Liver (tissue), 9 donors: ENCODE results near the gene CLCN4. TPM values are rescaled to one million over a fixed set of nuclear protein-coding genes. Genes with fewer than 3 reads are reported as not detected.

Source experiments
- DNase-seq: peaks from one replicate; pipeline ENCODE4 v3.0.0-alpha.2; 2017; ENCODE audit warnings: low spot score
- H3K27ac ChIP-seq, 2 donors: one replicate each; pipeline ENCODE4 v1.7.0; 2013; ENCODE audit warnings: inconsistent platforms in 2 of 2, low read length in 2 of 2, control low read depth in 1 of 2, low read depth in 1 of 2, mild to moderate bottlenecking in 1 of 2
- H3K27me3 ChIP-seq, 4 donors: one replicate each; pipeline versions ENCODE4 v1.6.1 to v1.7.0; 2013; ENCODE audit warnings: low read length in 3 of 4, inconsistent platforms in 1 of 4, mild to moderate bottlenecking in 1 of 4, moderate library complexity in 1 of 4; ENCODE audit not compliant: control insufficient read depth in 4 of 4, insufficient read depth in 4 of 4
- H3K36me3 ChIP-seq, 4 donors: one replicate each; pipeline versions ENCODE4 v1.6.1 to v1.7.0; 2013; ENCODE audit warnings: low read length in 3 of 4, mild to moderate bottlenecking in 3 of 4, low read depth in 1 of 4, moderate library complexity in 1 of 4; ENCODE audit not compliant: control insufficient read depth in 4 of 4, insufficient read depth in 3 of 4
- H3K4me1 ChIP-seq, 4 donors: one replicate each; pipeline versions ENCODE4 v1.6.1 to v1.7.0; 2013; ENCODE audit warnings: low read length in 3 of 4, mild to moderate bottlenecking in 3 of 4, moderate library complexity in 1 of 4; ENCODE audit not compliant: control insufficient read depth in 4 of 4, insufficient read depth in 4 of 4
- H3K4me3 ChIP-seq, 3 donors: one replicate each; pipeline versions ENCODE4 v1.6.1 to v1.7.0; 2013; ENCODE audit warnings: low read length in 3 of 3, control low read depth in 1 of 3, low read depth in 1 of 3, mild to moderate bottlenecking in 1 of 3
- H3K9ac ChIP-seq, 2 donors: one replicate each; pipeline ENCODE4 v1.7.0; 2013; ENCODE audit warnings: low read length in 2 of 2, mild to moderate bottlenecking in 2 of 2, moderate library complexity in 2 of 2, control low read depth in 1 of 2, low read depth in 1 of 2
- H3K9me3 ChIP-seq, 4 donors: one replicate each; pipeline versions ENCODE4 v1.6.1 to v1.7.0; 2013; ENCODE audit warnings: low read length in 3 of 4; ENCODE audit not compliant: control insufficient read depth in 4 of 4
- EGR1 ChIP-seq, 2 donors: IDR thresholded peaks; 2 replicates each; pipeline ENCODE4 v1.6.1; 2016 to 2018; ENCODE audit warnings: antibody characterized with exemption in 2 of 2, low read depth in 2 of 2
- FOXA1 ChIP-seq: IDR thresholded peaks from 2 replicates; pipeline ENCODE4 v1.6.1; 2016; ENCODE audit warnings: antibody characterized with exemption
- FOXA2 ChIP-seq: IDR thresholded peaks from 2 replicates; pipeline ENCODE4 v1.6.1; 2016; ENCODE audit warnings: antibody characterized with exemption
- GABPA ChIP-seq, 2 donors: IDR thresholded peaks in 1 of 2; conservative IDR thresholded peaks in 1 of 2; 2 replicates each; pipeline ENCODE4 v1.6.1; 2016; ENCODE audit warnings: antibody characterized with exemption in 2 of 2, mild to moderate bottlenecking in 1 of 2, moderate library complexity in 1 of 2
- HNF4A ChIP-seq, 2 donors: conservative IDR thresholded peaks; 2 replicates each; pipeline ENCODE4 v1.6.1; 2016; ENCODE audit warnings: antibody characterized with exemption in 2 of 2, mild to moderate bottlenecking in 2 of 2
- HNF4G ChIP-seq: IDR thresholded peaks from 2 replicates; pipeline ENCODE4 v1.6.1; 2016; ENCODE audit warnings: antibody characterized with exemption
- JUND ChIP-seq, 2 donors: IDR thresholded peaks; 2 replicates each; pipeline ENCODE4 v1.6.1; 2016; ENCODE audit warnings: antibody characterized with exemption in 2 of 2
- NR2F2 ChIP-seq: IDR thresholded peaks from 2 replicates; pipeline ENCODE4 v1.6.1; 2016; ENCODE audit warnings: antibody characterized with exemption
- RAD21 ChIP-seq, 2 donors: IDR thresholded peaks; 2 replicates each; pipeline ENCODE4 v1.6.1; 2016; ENCODE audit warnings: antibody characterized with exemption in 2 of 2, mild to moderate bottlenecking in 2 of 2
- RXRA ChIP-seq, 2 donors: IDR thresholded peaks; 2 replicates each; pipeline ENCODE4 v1.6.1; 2017 to 2018; ENCODE audit warnings: antibody characterized with exemption in 2 of 2, mild to moderate bottlenecking in 1 of 2
- SP1 ChIP-seq: IDR thresholded peaks from 2 replicates; pipeline ENCODE4 v1.6.1; 2018; ENCODE audit warnings: antibody characterized with exemption, mild to moderate bottlenecking
- YY1 ChIP-seq: IDR thresholded peaks from 2 replicates; pipeline ENCODE4 v1.6.1; 2016; ENCODE audit warnings: antibody characterized with exemption, mild to moderate bottlenecking
- WGBS: extraction: QIAGEN DNeasy Blood & Tissue Kit; methylation state at CpG from one replicate; pipeline ENCODE4 v1.1.7; 2013; 5-methylcytosine and 5-hydroxymethylcytosine counted together
- polyA plus RNA-seq, 2 donors: library from polyadenylated mRNA; stranded (reverse) in 1 of 2; unstranded in 1 of 2; fragments of 200-250 nt in 1 of 2; fragments of >200 nt in 1 of 2; fragmentation: Nextera tagmentation in 1 of 2; extraction: Ambion mirVana in 1 of 2; gene quantifications; one replicate each; pipeline versions ENCODE4 v1.2.1 to v1.2.3, GENCODE V29; 2013 to 2015
- total RNA-seq, 2 donors: library from RNA; depleted of rRNA; stranded (reverse); fragments of >200 nt; gene quantifications; one replicate each; pipeline ENCODE4 v1.2.3, GENCODE V29; 2014
- TF ChIP-seq, protein P1 (sequence below): IDR thresholded peaks from 2 replicates; pipeline ENCODE4 v1.6.1; 2016; ENCODE audit warnings: antibody characterized with exemption, mild to moderate bottlenecking
- TF ChIP-seq, protein P2 (sequence below): IDR thresholded peaks from 2 replicates; pipeline ENCODE4 v1.6.1; 2016; ENCODE audit warnings: antibody characterized with exemption
- TF ChIP-seq, protein P3 (sequence below): fragments of 150-350 bp; IDR thresholded peaks from 2 replicates; pipeline ENCODE4 v1.5.1; 2017; ENCODE audit warnings: improper control_type of control experiment, low read depth, low read length; ENCODE audit not compliant: missing input control
- TF ChIP-seq, protein P4 (sequence below): IDR thresholded peaks from 2 replicates; pipeline ENCODE4 v1.6.1; 2016; ENCODE audit warnings: antibody characterized with exemption
- donor health status: healthy.
- donor health status: healthy.
- donor health status: healthy.
- donor health status: healthy.
- donor health status: healthy.

Gene CLCN4
- total and polyA plus RNA-seq, 4 donors = 1.5 to 10.9 (median 4.0) TPM

DNA sequence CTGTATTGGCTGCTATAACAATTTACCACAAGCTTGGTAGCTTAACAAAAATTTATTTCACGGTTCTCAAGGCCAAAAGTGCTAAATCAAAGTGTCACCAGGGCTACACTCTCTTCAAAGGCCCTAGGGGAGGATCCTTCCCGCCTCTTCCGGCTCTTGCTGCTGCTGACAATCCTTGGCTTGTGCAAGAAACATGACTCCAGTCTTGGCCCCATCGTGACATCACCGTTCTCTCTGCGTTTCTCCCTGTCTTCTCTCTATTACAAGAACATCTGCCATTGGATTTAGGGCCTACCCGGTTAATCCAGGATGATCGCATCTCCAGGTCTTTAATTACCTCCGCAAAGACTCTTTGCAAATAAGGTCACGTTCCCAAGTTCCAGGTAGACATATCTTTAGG lies 10.4 kb upstream of the CLCN4 start:
- TF ChIP-seq, protein P1, sequence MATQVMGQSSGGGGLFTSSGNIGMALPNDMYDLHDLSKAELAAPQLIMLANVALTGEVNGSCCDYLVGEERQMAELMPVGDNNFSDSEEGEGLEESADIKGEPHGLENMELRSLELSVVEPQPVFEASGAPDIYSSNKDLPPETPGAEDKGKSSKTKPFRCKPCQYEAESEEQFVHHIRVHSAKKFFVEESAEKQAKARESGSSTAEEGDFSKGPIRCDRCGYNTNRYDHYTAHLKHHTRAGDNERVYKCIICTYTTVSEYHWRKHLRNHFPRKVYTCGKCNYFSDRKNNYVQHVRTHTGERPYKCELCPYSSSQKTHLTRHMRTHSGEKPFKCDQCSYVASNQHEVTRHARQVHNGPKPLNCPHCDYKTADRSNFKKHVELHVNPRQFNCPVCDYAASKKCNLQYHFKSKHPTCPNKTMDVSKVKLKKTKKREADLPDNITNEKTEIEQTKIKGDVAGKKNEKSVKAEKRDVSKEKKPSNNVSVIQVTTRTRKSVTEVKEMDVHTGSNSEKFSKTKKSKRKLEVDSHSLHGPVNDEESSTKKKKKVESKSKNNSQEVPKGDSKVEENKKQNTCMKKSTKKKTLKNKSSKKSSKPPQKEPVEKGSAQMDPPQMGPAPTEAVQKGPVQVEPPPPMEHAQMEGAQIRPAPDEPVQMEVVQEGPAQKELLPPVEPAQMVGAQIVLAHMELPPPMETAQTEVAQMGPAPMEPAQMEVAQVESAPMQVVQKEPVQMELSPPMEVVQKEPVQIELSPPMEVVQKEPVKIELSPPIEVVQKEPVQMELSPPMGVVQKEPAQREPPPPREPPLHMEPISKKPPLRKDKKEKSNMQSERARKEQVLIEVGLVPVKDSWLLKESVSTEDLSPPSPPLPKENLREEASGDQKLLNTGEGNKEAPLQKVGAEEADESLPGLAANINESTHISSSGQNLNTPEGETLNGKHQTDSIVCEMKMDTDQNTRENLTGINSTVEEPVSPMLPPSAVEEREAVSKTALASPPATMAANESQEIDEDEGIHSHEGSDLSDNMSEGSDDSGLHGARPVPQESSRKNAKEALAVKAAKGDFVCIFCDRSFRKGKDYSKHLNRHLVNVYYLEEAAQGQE = no peak
- TF ChIP-seq JUND (IDR thresholded peaks at IDR 0.05) (no peak), FOXA2 (no peak), RAD21 (IDR thresholded peaks at IDR 0.05) (no peak), NR2F2 (no peak), GABPA (IDR thresholded peaks at IDR 0.05 in 1 of 2, conservative IDR thresholded peaks at IDR 0.05 in 1 of 2) (no peak), FOXA1 (no peak)
- TF ChIP-seq, protein P2, sequence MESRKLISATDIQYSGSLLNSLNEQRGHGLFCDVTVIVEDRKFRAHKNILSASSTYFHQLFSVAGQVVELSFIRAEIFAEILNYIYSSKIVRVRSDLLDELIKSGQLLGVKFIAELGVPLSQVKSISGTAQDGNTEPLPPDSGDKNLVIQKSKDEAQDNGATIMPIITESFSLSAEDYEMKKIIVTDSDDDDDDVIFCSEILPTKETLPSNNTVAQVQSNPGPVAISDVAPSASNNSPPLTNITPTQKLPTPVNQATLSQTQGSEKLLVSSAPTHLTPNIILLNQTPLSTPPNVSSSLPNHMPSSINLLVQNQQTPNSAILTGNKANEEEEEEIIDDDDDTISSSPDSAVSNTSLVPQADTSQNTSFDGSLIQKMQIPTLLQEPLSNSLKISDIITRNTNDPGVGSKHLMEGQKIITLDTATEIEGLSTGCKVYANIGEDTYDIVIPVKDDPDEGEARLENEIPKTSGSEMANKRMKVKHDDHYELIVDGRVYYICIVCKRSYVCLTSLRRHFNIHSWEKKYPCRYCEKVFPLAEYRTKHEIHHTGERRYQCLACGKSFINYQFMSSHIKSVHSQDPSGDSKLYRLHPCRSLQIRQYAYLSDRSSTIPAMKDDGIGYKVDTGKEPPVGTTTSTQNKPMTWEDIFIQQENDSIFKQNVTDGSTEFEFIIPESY = no peak
- TF ChIP-seq, protein P3, sequence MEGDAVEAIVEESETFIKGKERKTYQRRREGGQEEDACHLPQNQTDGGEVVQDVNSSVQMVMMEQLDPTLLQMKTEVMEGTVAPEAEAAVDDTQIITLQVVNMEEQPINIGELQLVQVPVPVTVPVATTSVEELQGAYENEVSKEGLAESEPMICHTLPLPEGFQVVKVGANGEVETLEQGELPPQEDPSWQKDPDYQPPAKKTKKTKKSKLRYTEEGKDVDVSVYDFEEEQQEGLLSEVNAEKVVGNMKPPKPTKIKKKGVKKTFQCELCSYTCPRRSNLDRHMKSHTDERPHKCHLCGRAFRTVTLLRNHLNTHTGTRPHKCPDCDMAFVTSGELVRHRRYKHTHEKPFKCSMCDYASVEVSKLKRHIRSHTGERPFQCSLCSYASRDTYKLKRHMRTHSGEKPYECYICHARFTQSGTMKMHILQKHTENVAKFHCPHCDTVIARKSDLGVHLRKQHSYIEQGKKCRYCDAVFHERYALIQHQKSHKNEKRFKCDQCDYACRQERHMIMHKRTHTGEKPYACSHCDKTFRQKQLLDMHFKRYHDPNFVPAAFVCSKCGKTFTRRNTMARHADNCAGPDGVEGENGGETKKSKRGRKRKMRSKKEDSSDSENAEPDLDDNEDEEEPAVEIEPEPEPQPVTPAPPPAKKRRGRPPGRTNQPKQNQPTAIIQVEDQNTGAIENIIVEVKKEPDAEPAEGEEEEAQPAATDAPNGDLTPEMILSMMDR = no peak
- no peak overlapping the region for H3K9ac ChIP-seq
- no peak overlapping the region for H3K27ac ChIP-seq
- no peaks in the 10 kb centered on the region for H3K36me3 ChIP-seq
- H3K4me1 ChIP-seq = no peaks in the 10 kb centered on the region
- H3K9me3 ChIP-seq = no peaks in the 10 kb centered on the region
- no peaks in the 10 kb centered on the region for H3K27me3 ChIP-seq
- DNase-seq = no peak
- 96% methylated on average over 10 of the region's 10 CpGs for WGBS
- no peak overlapping the region for H3K4me3 ChIP-seq

DNA sequence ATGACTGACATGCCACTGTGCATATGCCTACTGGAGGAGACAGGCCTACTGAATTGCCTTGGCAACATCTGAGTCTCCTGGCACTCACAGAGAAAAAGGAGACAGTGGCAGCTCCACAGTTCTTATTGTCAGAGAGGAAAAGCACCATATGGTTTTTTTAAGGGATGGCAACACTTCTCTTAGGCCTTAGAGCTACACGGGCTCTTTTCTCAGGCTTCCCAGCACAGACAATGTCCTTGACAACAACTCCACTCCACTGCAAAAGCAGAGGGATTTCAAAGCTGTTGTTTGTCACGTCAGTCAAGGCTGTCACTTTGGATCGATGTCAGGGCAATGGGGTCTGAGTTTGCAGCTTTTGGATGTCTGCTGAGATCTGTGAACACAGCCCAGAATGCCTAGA lies 4.7 kb upstream of the CLCN4 start:
- no peak for DNase-seq
- Histone ChIP-seq H3K27me3 (no peaks in the 10 kb centered on the region), H3K9ac (no peak overlapping the region), H3K4me1 (no peaks in the 10 kb centered on the region), H3K36me3 (no peaks in the 10 kb centered on the region), H3K9me3 (no peaks in the 10 kb centered on the region), H3K27ac (no peak overlapping the region), H3K4me3 (no peak overlapping the region)
- 72% methylated on average over 3 of the region's 3 CpGs for WGBS
- TF ChIP-seq, protein P1 = no peak
- TF ChIP-seq HNF4A (conservative IDR thresholded peaks at IDR 0.05) = no peak
- TF ChIP-seq, protein P3 = no peak
- no peak for TF ChIP-seq EGR1 (IDR thresholded peaks at IDR 0.05; ENCODE audit: low read depth in 2 of 2)
- TF ChIP-seq YY1 = no peak
- TF ChIP-seq RXRA (IDR thresholded peaks at IDR 0.05) = no peak
- TF ChIP-seq SP1 = no peak
- TF ChIP-seq, protein P4, sequence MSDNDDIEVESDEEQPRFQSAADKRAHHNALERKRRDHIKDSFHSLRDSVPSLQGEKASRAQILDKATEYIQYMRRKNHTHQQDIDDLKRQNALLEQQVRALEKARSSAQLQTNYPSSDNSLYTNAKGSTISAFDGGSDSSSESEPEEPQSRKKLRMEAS = no peak
- TF ChIP-seq NR2F2 = no peak
- TF ChIP-seq RAD21 (IDR thresholded peaks at IDR 0.05) = no peak
- TF ChIP-seq HNF4G = no peak
- no peak for TF ChIP-seq GABPA (IDR thresholded peaks at IDR 0.05 in 1 of 2, conservative IDR thresholded peaks at IDR 0.05 in 1 of 2)
- TF ChIP-seq JUND (IDR thresholded peaks at IDR 0.05) = no peak
- TF ChIP-seq, protein P2 = no peak
